Epithelial cell of esophagus (primary cell): ENCODE measurements around the gene PALLD.

Experiments used
- DNase-seq: peaks from one replicate; pipeline ENCODE4 v3.0.0; 2010; ENCODE audit warnings: low read depth
- H3K4me3 ChIP-seq: 2 replicates; pipeline ENCODE4 v1.5.1; 2011; ENCODE audit warnings: mild to moderate bottlenecking, low read length, control low read depth
- TF ChIP-seq, protein P1 (sequence below): IDR thresholded peaks from 2 replicates; pipeline ENCODE4 v1.5.1; 2011; ENCODE audit warnings: low read depth, mild to moderate bottlenecking, low read length, control low read depth, inconsistent platforms; ENCODE audit not compliant: insufficient read depth; ENCODE audit errors: missing control alignments

PALLD gene

DNA sequence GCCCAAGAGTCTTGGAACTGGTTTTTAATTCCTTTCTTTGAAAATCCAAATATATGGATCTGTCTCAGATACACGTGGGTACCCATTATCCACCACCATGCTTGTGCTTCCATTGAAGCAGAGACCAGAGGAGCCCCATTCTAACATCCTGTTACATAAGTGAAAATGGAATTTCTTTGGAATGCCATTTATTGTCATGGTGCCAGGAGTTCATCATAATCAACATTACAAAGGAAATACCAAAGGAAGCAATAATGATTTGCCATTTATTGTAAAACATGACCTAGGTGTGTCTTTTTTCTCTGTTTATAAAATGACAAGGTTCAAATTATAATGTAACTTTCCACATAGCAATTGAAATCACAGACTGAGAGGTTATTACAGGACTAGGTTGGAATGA, 61.7 kb downstream of the PALLD start:
- no peak overlapping the region for H3K4me3 ChIP-seq
- peak; percentile 64 for DNase-seq
- TF ChIP-seq, protein P1, sequence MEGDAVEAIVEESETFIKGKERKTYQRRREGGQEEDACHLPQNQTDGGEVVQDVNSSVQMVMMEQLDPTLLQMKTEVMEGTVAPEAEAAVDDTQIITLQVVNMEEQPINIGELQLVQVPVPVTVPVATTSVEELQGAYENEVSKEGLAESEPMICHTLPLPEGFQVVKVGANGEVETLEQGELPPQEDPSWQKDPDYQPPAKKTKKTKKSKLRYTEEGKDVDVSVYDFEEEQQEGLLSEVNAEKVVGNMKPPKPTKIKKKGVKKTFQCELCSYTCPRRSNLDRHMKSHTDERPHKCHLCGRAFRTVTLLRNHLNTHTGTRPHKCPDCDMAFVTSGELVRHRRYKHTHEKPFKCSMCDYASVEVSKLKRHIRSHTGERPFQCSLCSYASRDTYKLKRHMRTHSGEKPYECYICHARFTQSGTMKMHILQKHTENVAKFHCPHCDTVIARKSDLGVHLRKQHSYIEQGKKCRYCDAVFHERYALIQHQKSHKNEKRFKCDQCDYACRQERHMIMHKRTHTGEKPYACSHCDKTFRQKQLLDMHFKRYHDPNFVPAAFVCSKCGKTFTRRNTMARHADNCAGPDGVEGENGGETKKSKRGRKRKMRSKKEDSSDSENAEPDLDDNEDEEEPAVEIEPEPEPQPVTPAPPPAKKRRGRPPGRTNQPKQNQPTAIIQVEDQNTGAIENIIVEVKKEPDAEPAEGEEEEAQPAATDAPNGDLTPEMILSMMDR = no peak

DNA sequence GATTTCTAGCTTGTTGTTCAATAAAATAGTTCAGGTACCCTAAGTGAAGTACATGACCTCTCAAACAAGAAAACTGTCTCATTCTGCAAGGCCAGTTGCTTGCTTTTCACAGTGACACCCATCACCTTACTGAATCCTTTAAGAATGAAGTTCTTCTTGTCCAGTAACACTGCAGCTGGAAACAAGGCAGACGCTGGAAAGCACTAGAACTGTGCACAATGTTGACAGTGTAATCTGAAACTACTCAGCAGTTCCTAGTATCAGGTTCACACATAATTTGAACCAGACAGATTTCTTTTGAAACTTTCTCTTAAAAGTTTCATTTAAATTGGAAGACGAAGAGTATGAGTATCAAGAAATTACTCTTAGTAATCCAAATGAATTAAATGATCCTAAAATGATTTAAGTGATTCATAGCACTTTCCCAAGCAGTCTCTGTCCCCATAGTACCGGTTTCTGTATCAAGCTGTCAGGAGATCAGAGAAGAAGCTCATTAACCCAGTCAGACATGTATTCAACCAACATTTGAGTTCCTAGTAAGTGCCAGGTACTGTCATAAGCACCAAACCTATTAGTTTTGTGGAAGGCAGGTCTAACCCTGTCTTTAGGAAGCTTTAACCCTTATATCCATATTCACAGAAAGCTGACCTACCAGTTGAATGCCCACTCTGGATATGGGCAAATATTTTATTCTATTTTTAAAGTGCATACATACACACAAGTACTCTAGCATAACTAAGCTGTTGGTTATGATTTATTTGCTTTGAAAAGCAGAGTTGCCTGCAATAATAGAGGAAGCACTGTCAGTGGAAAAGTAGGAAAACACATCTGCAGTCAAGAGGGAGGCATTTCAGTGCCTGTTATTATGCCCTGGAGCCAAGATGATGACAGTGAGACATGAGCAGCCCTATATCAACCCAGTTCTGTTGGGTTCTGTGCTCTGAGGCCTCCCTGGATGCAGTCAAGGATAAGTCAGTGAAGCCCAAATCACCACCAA, 63.6 kb downstream of the PALLD start:
- TF ChIP-seq, protein P1 = no peak
- no peak overlapping the region for H3K4me3 ChIP-seq
- peak; percentile 78 for DNase-seq

DNA sequence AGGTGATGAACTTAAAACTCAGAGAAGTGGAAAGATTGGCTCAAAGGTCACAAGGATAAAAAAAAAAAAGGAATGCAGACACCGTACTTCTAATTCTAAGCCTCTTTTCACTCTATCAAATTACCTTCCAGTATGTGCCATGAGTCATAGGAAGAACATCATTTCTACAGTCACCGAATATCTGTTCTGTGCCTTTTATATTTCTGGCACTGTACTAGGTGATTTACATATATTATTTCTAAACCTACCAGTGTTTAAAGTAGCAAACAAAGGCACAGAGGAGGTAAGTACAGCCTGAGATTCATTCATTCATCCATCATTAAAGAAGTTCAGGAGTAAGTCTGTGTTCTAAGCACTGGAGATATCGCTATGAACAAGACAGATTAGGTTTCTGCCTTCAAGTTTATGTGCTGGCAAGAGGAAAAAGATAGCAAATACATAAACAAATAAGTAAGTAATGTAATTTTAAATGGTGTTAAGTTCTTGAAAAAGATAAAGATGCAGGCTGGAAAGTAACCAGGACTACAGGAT, 65.3 kb downstream of the PALLD start:
- H3K4me3 ChIP-seq = no peak overlapping the region
- TF ChIP-seq, protein P1 = no peak
- DNase-seq = peak; percentile 60

DNA sequence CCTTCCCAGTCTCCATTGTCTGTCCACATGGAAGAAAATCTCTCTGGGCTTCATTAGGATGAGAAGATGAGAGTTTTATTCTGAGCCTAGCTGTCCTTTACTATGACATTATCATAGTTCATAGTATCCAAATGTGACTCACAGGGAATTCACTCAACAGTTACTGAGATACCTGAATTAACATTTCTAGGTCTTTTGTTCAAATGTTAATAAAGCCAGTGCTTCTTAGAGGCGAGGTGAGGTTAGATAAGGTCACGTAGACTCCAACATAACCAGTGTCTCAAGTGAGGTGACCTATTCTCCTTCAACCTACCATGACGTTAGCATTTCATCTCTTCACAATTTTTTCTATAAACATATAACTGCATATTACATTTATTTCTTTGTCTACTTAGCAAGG, 67.2 kb downstream of the PALLD start:
- DNase-seq = no peak
- TF ChIP-seq, protein P1 = no peak
- H3K4me3 ChIP-seq = no peak overlapping the region

DNA sequence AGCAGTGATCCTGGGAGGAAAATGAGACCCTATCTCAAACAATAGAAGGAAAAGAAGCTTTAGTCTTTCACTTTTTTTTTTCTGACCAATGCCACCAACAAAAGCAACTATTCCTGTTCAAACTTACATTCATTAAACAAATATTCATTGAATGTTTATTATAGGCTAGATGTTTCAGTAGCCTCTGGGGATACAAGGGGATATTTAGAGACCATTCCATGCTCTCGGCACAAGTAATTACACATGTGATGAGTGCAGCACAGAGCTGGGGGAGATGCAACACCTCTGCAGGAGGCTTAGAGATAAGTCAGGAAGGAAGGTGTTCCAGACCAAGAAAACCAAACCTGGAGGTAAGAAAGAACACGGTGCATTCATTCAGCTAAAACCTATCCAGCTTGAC, 68.3 kb downstream of the PALLD start:
- TF ChIP-seq, protein P1 = no peak
- no peak for DNase-seq
- H3K4me3 ChIP-seq = no peak overlapping the region

DNA sequence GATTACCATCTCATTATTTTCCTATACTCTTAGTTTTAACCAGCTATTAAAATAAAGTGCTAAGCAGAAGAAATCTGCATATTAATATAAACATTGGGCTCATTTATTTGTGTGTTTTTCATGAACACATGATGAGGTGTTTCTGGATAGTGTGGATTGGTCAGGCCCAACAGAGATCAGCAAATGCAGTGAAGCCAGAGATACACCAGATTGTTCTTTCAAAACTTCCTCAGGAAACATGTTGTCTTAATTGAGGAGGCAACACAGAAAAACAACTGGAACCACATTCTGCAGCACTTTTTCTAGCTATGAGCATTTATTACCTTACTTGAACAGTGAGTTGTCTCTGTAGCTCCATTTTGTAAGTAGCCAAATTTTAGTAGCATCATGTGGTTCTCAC, 69.9 kb downstream of the PALLD start:
- TF ChIP-seq, protein P1 = no peak
- DNase-seq = no peak
- no peak overlapping the region for H3K4me3 ChIP-seq
